Caco-2 (cell line): ENCODE measurements around the gene ULBP1. TPM values are rescaled to one million over a fixed set of nuclear protein-coding genes. Genes with fewer than 3 reads are reported as not detected.
"Not testable (repeated sequence)": the region's sequence is repeated elsewhere in the genome, so short reads cannot be mapped to it uniquely, and the experiment has no call there.

Experiments used
- BruUV-seq: library from RNA; stranded (reverse); fragments of 400-500 nt; replicated peaks from 2 replicates; lab custom pipeline; 2021; lab: Mats Ljungman, UMichigan
- CTCF ChIA-PET: fragments of 300-600 bp; sonication (Branson Sonifier 250); formaldehyde crosslinking; loops from one replicate; lab custom pipeline; 2022; ENCODE audit warnings: antibody characterized with exemption; lab: Charles Lee
- POLR2A ChIA-PET: fragments of 300-600 bp; sonication (Branson Sonifier 250); formaldehyde crosslinking; loops from one replicate; lab custom pipeline; 2022; ENCODE audit warnings: antibody characterized with exemption; lab: Charles Lee
- DNase-seq, 2 experiments: peaks; one replicate each; pipeline versions ENCODE4 v3.0.0 to v3.0.0-alpha.2; 2020 to 2022
- H3K27me3 ChIP-seq: replicated peaks from 2 replicates; pipeline ENCODE4 v1.6.0; 2011; ENCODE audit warnings: low read length; ENCODE audit not compliant: control insufficient read depth, insufficient read depth
- H3K36me3 ChIP-seq: 2 replicates; pipeline ENCODE4 v1.5.1; 2011; ENCODE audit warnings: low read length; ENCODE audit not compliant: control insufficient read depth, insufficient read depth
- H3K4me1 ChIP-seq: fragments of 250-450 bp; sonication (Bioruptor Pico); 2 replicates; pipeline ENCODE4 v1.5.1; 2020; ENCODE audit warnings: mild to moderate bottlenecking
- H3K4me3 ChIP-seq: 2 replicates; pipeline ENCODE4 v1.5.1; 2011; ENCODE audit warnings: low read depth, mild to moderate bottlenecking, control low read depth, low read length
- H3K9me3 ChIP-seq: fragments of 250-450 bp; sonication (Bioruptor Pico); 2 replicates; pipeline ENCODE4 v1.5.1; 2020; ENCODE audit warnings: mild to moderate bottlenecking, moderate library complexity
- H3K27ac Mint-ChIP-seq: one replicate; pipeline ENCODE4 v1.8.0; 2022; ENCODE audit warnings: mixed read lengths; ENCODE audit not compliant: unreplicated experiment
- H3K27me3 Mint-ChIP-seq: one replicate; pipeline ENCODE4 v1.8.0; 2022; ENCODE audit warnings: mixed read lengths; ENCODE audit not compliant: insufficient read depth, unreplicated experiment
- H3K36me3 Mint-ChIP-seq: one replicate; pipeline ENCODE4 v1.8.0; 2022; ENCODE audit warnings: mild to moderate bottlenecking, mixed read lengths; ENCODE audit not compliant: insufficient read depth, unreplicated experiment
- H3K4me1 Mint-ChIP-seq: one replicate; pipeline ENCODE4 v1.8.0; 2022; ENCODE audit warnings: low read depth, mixed read lengths; ENCODE audit not compliant: unreplicated experiment
- H3K4me3 Mint-ChIP-seq: one replicate; pipeline ENCODE4 v1.8.0; 2022; ENCODE audit warnings: mild to moderate bottlenecking, moderate library complexity, mixed read lengths; ENCODE audit not compliant: unreplicated experiment
- H3K9me3 Mint-ChIP-seq: one replicate; pipeline ENCODE4 v1.8.0; 2022; ENCODE audit warnings: mixed read lengths; ENCODE audit not compliant: unreplicated experiment
- CTCF ChIP-seq, 2 experiments: fragments of 200-600 bp in 1 of 2; IDR thresholded peaks; 1 replicate in 1 of 2; 2 replicates in 1 of 2; pipeline versions ENCODE4 v1.5.1 to v1.8.0; 2011 to 2022; ENCODE audit warnings: antibody characterized with exemption in 1 of 2, control low read depth in 1 of 2, inconsistent platforms in 1 of 2, low read depth in 1 of 2, low read length in 1 of 2, mild to moderate bottlenecking in 1 of 2, moderate library complexity in 1 of 2; ENCODE audit not compliant: insufficient read depth in 1 of 2, severe bottlenecking in 1 of 2, unreplicated experiment in 1 of 2
- intact Hi-C: fragments of 100-400 bp; cut with micrococcal nuclease; formaldehyde crosslinking; loops from one replicate; pipeline ENCODE4 v1.10.0; 2022; ENCODE audit not compliant: unreplicated experiment
- total RNA-seq: library from RNA; stranded (reverse); gene quantifications from 2 replicates; pipeline ENCODE4 v1.2.3, GENCODE V29; 2022

Gene ULBP1
- total RNA-seq, 1 experiment from 2014 or later, result 7.7 TPM

GRCh38 chr6:149924933-149925252 lies 38.9 kb upstream of the ULBP1 start:
- Histone ChIP-seq H3K36me3 (no peaks in the 10 kb centered on the region), H3K9me3 (no peaks in the 10 kb centered on the region), H3K27me3 (peaks cover 1% of the 10 kb centered on the region), H3K4me3 (no peak overlapping the region), H3K4me1 (no peaks in the 10 kb centered on the region)
- ChIA-PET POLR2A (no interaction called here), CTCF (interaction anchor here (1.5 kb wide), 1 partner anchor 84 kb away, joined by 10 read pairs; no protein-coding TSS in a partner anchor)
- Mint-ChIP-seq H3K4me1 (peaks cover 7% of the 10 kb centered on the region), H3K9me3 (no peaks in the 10 kb centered on the region), H3K36me3 (no peaks in the 10 kb centered on the region), H3K4me3 (peak overlapping the region; percentile 75), H3K27ac (no peak overlapping the region), H3K27me3 (peaks cover 40% of the 10 kb centered on the region)
- no TSS peak for BruUV-seq
- no peak for TF ChIP-seq CTCF (IDR thresholded peaks at IDR 0.05; ENCODE audit: insufficient read depth in 1 of 2, low read depth in 1 of 2, low read length in 1 of 2, severe bottlenecking in 1 of 2, unreplicated experiment in 1 of 2)
- peak in 1 of 2 experiments; percentile 22 for DNase-seq
- intact Hi-C loops, result loop anchor here (5.0 kb wide), 2 partner anchors 43 to 378 kb away; partner anchors contain the start of gene PPIL4

- peak overlapping the region; percentile 49 for H3K4me3 ChIP-seq
- no peaks in the 10 kb centered on the region; the same call in none of the 2 replicates for H3K27me3 ChIP-seq
- Mint-ChIP-seq H3K27ac (peak overlapping the region; percentile 0), H3K4me3 (peak overlapping the region; percentile 75), H3K4me1 (peaks cover 7% of the 10 kb centered on the region), H3K27me3 (peaks cover 39% of the 10 kb centered on the region), H3K36me3 (no peaks in the 10 kb centered on the region), H3K9me3 (no peaks in the 10 kb centered on the region)
- H3K9me3 ChIP-seq, result no peaks in the 10 kb centered on the region
- H3K4me1 ChIP-seq, result no peaks in the 10 kb centered on the region
- no TSS peak for BruUV-seq
- H3K36me3 ChIP-seq, result no peaks in the 10 kb centered on the region
- POLR2A ChIA-PET, result no interaction called here
- intact Hi-C loops, result loop anchor here (5.0 kb wide), 1 partner anchor 378 kb away; the partner anchor contains the start of gene PPIL4
- peak in 1 of 2 experiments; percentile 34 for DNase-seq
- TF ChIP-seq CTCF (IDR thresholded peaks at IDR 0.05; ENCODE audit: insufficient read depth in 1 of 2, low read depth in 1 of 2, low read length in 1 of 2, severe bottlenecking in 1 of 2, unreplicated experiment in 1 of 2), result no peak
- CTCF ChIA-PET, result interaction anchor here (1.5 kb wide), 1 partner anchor 85 kb away, joined by 10 read pairs; no protein-coding TSS in a partner anchor
Measured at GRCh38 chr6:149925253-149925973, 38.3 kb upstream of the ULBP1 start.

GRCh38 chr6:149925974-149926777 lies 37.6 kb upstream of the ULBP1 start:
- POLR2A ChIA-PET, result no interaction called here
- Histone ChIP-seq H3K9me3 (no peaks in the 10 kb centered on the region), H3K36me3 (no peaks in the 10 kb centered on the region), H3K27me3 (no peaks in the 10 kb centered on the region; the same call in none of the 2 replicates), H3K4me1 (no peaks in the 10 kb centered on the region), H3K4me3 (peak overlapping the region; percentile 49)
- H3K9me3 Mint-ChIP-seq, result no peaks in the 10 kb centered on the region
- peak; percentile 88 to 94 for TF ChIP-seq CTCF (IDR thresholded peaks at IDR 0.05; ENCODE audit: insufficient read depth in 1 of 2, low read depth in 1 of 2, low read length in 1 of 2, severe bottlenecking in 1 of 2, unreplicated experiment in 1 of 2)
- intact Hi-C loops, result loop anchor here (1.0 to 5.0 kb wide), 5 partner anchors 62 to 379 kb away; partner anchors contain the start of genes LRP11 and PPIL4
- H3K27me3 Mint-ChIP-seq, result peaks cover 37% of the 10 kb centered on the region
- H3K4me1 Mint-ChIP-seq, result peaks cover 7% of the 10 kb centered on the region
- CTCF ChIA-PET, result interaction anchor here (1.5 kb wide), 1 partner anchor 86 kb away, joined by 10 read pairs; no protein-coding TSS in a partner anchor
- peak overlapping the region; percentile 0 for H3K27ac Mint-ChIP-seq
- DNase-seq, result peak; percentile 86 to 89
- H3K36me3 Mint-ChIP-seq, result no peaks in the 10 kb centered on the region
- peak overlapping the region; percentile 75 for H3K4me3 Mint-ChIP-seq
- no TSS peak for BruUV-seq

GRCh38 chr6:149927025-149927424 lies 36.7 kb upstream of the ULBP1 start:
- BruUV-seq, POLR2A ChIA-PET, H3K9me3 ChIP-seq, H3K4me1 Mint-ChIP-seq, H3K4me3 ChIP-seq, H3K27ac Mint-ChIP-seq, H3K4me3 Mint-ChIP-seq, CTCF ChIA-PET, DNase-seq, H3K36me3 ChIP-seq, H3K9me3 Mint-ChIP-seq, H3K36me3 Mint-ChIP-seq, H3K27me3 ChIP-seq, H3K4me1 ChIP-seq: not testable (repeated sequence)
- H3K27me3 Mint-ChIP-seq, result peaks cover 35% of the 10 kb centered on the region
- intact Hi-C loops, result loop anchor here (5.0 kb wide), 1 partner anchor 380 kb away; the partner anchor contains the start of gene PPIL4
